OCI-M2 (cell line): Measurements from ENCODE around the gene ADTRP.

Experiments
- DNase-seq: peaks from one replicate; lab custom pipeline; 2025; ENCODE audit not compliant: unreplicated experiment; lab: John Stamatoyannopoulos, UW

ADTRP gene

DNA sequence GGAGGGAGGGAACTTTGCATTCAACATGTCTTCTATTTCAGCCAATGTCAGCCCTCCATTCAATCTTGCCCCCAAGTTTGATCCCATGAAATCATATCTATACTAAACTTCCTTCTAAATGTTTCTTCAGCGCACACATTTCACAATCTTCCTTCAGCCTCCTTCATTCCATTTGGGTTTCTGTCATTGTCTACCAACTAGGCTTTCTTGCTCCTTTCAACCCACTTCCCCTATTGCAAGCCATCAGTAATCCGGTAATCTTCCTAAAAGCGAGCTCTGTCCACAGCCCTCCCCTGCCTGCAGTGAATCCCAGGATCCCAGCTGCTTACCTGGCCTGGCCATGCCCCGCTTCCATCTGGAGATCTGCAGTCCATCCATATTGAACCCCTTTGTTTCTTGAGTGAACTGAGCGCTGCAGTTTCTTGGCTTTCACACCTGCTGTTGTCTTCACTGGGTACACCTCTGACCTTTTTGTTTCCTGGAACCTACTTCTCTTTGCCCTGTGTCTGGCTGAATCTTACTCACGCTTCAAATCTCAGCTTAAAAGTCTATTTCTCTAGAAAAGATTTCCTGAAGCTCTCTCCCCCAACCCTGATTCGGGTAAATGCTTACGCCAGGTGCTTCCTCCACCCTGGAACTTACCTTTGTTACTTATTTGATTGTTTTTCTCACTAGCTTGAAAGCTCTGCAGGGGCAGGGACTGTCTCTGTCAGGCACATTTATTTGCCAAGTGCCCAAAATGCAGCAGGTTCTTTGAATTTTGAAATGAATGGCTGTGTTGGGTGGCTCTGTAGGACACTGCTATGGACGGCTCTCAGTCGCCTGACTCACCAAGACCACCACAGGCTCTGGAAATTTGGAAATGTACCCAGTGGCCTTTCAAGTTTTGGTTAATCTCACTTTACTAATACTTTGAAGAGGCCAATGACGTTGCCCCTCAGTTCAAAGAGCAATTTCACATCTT, 50.3 kb downstream of the ADTRP start:
- DNase-seq = no peak

DNA sequence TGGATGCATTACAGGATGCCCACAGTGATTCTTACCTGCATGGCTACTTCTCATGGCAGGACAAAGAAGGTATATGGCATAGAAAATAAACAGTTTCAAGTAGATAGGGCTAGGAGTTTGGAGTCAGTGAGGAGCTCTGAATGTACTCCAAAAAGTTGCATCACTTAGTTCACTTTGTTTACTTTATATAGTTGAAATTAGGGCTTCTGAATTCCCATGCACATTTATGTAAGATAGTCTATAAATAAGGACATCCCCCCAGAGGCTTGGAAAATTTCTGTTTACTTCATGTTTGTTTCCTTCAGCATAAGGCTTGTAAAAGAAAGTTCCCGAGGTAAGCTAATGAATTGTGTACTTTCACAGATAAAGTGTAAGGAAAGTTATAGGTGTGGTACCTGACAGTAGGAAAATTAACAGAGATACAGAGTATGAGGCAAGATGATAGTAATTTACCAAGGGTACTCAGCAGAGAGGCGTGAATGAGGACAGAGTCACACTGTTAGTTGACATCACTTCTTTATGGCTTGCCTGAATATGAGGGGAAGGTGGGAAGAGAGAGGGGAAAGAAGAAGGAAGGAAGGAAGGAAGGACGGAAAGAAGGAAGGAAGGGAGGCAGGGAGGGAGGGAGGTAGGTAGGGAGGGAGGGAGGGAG, 51.1 kb downstream of the ADTRP start:
- no peak for DNase-seq

DNA sequence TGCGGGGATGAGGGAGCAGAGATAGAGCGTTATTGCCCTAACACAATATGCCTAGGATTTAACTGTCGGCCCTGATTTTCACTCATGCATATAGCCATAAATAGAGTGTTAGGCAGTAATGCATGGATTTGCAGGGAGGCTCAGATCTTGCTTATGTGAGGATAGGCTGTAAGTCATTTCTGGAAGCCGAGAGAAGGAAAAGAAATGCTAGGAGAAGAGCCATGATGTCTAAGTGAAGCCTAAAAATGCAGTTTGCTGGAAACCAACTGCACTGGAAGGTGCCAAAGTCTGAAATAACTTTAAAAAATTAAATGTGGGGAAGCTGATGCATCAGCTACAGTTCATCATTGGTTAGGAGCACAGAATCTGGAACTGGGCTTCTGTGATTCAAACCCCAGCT, 54.3 kb downstream of the ADTRP start:
- no peak for DNase-seq

DNA sequence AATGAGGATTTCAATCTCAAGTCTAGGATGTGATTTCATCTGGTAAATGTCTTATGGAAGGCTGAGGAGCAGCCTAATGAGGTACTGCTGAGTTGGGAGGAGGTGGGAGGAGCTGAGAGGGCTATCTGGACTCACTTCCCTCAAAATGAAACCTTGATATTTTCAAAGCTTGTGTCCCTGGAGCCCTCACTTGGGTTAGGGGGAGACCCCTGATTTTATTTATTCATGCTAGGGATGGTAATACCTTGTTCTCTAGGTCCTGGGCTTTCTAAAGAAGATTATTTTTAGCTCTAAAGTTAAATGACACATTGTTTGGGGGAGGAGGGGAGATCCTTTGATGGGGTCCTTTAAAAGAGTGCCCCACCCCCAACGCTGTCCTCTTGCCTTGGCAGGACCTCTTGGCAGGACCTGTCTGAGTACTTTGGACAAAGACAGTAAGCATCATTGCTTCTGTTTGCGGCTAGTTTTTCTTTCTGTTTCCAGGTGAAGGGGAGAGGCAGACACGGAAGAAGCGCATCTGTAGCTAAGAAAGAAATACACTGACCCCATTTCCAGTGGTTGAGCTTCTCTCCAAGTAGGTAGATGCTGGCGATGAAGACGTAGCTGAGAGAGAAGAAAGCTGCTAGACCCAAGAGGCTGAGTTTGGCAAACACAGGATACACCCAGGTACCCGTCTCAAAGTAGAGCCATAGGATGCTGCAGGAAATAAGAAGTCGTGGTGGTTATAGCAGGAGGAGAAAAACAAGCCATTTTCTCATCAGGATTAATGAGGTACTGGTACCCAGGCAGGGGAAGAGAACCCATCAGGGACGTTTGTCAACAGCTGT, 55.6 kb downstream of the ADTRP start:
- DNase-seq = no peak

DNA sequence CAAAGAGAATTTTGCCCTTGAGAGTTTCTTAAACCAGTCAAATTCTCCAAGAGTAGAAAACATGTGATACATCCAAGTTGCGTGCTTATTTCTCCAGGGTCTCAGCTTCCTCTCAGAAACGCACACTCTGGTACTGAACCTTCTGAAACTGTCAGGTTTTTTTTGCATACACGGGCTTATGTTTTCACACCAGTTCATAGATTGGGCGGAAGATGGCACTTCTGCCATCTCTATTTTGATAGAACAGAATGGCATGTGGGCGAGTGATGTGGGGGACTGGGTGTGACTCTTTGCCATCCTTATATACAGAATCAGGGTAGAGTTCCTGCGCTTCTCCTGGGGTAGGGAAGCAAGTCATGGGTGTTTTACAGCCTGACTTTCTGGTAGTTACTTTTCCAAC, 56.4 kb downstream of the ADTRP start:
- DNase-seq = no peak

DNA sequence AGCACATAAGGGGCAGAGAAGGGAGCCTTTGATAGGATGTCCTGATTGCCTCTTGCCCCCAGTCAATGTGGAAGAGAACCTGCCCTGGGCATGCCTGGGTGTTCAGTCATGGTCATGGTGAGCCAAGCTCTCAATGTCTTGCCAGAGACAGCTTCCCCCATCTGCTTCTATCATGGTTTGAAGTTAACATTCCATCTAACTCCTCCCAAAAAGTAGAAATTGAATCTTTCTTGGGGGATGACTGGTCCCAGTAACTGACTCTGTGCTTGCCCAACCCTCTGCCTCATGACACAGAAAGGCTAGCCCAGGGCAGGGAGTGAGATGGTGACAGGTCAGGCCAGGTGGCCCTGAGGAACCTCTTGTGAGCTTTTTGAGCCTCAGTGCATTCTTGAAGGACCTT, 60.1 kb downstream of the ADTRP start:
- DNase-seq = no peak

DNA sequence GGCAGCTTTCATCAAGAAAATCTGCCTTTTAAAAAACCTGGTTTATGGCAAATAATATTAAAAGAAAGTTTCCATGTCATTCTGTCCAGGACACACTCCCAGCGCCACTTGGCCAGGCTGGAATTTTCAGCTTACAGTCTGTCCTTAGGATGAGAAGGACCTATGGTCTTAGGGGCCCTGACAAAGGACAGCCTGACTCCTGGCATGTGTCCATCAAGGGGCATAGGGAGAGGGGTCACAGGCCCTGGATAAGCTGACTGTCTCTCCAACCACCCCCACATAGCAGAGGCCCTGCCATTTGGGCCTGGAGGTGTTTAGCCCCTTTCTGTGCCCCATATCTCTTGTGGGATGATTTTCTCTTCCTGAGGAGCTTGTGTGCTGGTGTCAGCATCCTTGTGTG, 60.6 kb downstream of the ADTRP start:
- no peak for DNase-seq

DNA sequence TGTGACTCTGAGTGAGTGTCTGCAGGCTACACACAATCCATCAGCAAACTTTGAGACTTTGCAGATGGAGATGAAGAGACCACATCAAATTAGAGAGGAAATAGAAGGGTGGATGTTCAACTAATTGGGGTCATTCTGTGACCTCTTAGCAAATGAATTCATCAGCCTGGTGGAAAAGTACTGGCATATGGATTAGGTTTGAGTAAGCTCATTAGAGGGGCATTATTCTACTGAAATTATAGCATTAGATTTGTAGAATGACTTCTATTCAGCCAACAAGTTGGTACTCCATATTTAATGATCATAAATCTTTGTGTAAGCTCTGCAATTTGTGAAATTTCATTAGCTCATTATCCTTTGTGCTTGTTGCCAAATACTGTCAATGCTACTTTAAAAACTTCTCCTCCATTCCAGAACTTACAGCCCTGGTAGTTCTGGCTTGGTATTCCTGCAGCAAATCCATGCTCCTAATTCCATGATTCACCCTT, 63.8 kb downstream of the ADTRP start:
- DNase-seq = no peak

DNA sequence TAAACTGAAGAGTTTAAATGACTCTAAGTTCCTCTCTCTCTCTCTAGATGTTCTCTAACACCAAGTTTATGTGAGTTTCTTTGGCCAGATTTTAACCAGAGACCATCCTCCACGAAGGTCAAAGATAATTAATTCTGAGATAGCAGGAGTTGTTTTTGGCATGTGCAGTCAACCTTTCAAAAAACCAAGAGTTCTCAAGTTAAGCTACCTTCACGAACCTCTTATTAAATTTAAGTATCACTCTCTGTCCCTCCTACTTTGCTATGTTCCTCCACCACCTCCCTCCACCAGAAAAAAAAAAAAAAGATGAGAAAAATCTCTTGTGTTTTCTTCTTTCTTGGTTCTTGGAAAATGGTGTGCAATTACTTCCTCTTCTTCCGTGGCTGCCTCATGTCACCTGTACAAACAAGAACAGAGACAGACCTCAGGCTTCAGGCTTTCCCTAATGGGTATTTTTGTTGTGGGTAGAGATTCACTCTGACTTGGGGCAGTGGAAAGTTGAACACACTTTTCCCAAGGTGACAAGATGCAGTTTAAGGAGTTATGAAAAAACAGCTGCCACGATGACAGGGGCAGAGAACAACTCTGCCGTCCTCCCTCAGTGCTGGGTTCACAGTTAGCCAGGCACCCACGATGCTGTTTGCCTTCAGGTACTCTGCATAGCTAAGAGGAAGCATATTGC, 64.3 kb downstream of the ADTRP start:
- DNase-seq = no peak

DNA sequence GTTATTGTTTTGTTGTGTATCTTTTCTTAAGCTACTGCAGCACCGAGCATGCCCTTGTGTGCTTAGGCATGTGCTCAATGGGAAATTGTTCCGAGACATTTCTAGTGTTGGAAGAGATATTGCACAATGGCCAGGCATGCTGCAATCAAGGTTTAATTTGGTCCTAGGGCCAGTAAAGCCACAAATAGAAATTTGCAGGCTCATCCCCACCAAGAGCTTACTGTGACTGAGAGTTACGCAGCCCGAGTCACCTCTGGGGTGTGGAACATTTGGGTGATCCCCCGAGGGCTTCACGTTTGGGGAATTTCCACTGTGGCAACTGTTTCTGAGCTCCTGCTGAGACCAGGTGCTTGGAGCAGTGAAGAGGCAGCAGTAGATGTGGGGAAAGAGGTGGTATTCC, 65.8 kb downstream of the ADTRP start:
- no peak for DNase-seq

DNA sequence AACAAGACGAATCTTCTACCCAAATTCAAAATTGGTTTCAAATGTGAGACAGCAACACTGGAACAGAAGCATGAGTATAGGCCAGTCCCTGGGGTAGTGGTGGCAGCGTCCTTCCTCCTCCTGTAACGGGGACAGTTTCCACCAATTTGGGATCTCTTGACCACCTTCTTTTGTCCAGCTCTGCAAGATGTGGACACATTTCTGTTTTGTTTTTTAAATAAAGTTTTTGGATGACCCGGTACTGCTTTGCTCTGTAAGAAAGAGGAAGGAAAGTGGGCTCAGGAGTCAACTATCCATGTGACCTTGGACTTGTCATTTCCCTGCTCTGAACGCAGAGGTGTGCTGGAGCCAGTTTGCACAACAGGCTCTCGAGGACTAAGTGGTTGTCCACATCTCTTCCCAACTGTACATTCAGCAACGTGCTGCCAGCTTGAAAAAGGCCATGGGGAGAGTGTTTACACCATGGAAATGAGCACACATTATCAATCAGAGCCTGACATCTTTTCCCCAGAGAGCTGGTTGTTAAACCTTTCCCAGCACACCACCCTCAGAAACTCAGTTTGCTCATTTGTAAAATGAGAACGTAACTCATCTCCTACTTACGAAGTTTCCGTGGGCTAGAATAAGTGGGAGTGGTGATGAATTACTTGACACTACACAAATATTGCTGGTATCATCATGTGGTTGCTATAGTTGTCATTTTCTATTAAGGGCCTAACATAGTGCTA, 66.5 kb downstream of the ADTRP start:
- no peak for DNase-seq

DNA sequence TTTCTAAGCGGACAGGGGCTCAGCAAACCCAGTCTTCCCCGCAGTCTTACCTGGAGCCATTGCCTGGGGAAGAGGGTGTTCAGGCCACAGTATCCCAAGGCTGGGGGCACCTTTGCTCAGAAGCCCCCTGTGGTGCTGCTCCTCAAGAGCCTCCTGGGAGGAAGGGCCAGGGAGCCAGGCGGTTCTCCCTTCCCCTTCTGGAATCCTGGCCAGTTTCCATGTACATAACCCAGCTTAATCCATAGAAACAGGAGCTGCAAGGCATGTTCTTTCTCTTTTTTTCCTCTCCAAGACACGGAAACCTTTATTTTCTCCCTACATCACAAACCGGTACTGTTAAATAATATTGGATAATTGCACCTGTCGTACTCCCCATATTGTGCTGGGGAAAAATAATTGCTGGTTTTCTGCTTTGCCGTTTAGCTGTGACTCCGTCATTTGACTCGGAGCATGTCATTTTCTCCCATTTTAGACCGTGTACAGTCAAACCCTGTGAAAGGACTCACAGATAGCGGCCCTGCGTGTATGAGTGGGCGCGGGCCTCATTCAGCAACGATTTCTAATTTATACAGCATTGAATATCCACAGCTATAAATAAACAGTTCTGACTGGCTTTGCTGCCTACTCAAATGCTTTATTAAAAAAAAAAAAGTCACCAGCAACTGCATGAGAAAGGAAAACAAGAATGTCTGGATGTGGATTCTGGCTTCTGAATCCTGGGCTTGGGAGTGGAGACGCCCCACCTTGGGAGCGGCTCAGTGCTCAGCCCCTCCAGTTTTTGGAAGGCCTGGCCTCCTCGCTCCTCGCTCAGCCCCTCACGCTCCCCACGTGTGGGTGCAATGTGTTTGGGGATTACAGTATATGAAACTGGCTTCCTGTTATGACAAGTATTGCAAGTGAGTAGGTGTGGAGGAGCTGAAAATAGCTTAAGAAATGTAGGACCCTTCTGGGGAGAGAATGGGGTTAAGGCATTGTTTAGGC, 67.3 kb downstream of the ADTRP start:
- no peak for DNase-seq

DNA sequence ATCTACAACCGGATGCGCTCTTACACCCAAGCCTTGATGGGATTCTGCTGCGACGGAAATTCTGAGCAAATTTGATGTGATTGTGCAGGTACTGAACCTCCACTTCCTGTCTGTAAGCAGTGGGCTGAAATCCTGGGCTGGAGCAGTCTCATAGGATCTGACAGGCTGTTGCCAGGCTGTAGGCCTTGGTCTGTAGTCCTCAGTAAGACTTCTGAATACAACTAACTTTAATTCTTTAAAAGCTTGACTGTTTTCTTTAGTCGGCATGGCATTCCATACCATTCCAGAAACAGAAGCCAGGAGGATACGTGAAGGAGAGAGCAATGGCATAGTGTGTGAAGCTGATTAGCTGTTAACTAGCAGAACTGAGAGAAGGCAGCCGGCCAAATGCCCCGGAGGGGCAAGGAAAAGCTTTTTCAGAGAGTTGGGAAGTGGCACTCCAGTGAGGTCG, 68.3 kb downstream of the ADTRP start:
- DNase-seq = no peak

DNA sequence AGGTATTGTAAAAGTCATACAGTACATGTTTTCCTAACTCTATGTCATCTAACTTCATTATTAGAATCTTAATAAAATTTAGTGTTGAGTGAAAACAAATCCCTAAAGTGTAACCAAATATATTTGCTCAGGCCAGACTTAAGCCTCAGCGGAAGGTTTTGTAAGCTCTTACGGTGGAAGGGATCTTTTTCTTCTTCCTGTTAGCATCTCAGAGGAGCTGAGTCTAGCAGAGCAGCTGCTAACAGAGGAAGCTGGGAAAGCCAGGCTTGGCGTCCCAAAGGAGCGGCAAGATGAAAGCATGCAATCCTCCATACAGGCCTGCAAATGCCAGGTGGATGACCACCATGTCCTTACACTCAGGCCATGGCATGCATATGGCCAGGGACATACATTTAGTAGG, 72.4 kb downstream of the ADTRP start:
- no peak for DNase-seq

DNA sequence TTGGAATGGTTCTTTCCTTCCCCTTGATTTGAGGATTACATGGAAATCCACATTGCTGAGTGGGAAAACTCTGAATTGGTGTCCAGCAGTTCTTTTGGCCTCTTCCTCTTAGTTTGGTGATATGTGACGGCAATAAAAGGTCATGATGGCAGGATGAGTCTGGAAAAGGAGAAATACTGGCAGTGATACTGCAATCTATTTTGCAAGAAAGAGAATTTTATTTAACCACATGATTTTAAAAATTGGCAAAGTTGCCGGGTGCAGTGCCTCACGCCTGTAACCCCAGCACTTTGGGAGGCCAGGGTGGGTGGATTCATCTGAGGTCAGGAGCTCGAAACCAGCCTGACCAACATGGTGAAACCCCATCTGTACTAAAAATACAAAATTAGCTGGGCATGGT, 73.1 kb downstream of the ADTRP start:
- DNase-seq = no peak

DNA sequence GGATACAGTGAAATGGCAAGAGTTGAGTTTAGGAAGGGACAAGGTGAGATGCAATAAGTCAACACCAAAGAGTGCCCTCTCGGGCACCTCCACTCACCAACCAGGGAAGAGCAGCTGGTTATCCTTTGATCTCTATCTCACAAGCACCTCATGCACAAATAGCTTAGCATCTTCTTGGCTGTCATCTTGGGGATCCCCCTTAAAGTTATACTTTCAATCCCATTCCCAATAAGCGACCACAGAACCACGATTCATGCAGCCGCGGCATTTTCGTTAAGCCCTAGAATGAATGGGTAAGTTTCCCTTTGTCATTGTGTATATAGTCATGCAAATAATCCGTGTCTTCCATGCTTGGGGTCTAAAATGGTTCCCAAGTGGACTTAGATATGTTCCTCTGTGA, 73.5 kb downstream of the ADTRP start:
- no peak for DNase-seq

DNA sequence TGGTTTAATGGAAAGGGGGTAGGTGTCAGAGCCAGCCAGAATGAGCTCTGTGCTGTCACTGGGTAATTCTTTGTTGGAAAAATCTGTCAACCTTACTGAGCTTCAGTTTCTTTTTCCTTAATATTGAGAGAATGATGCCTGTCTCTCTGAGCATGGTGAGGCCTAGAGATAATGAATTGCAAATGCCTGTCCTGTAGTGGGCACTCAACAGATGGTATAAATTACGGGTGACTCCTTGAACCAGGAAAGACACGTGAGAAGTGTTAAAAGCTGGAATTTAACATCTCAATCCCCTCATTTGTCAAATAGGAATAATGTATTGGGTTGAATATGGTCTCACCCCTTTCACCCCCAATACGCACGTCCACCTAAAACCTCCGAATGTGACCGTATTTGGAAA, 74.9 kb downstream of the ADTRP start:
- no peak for DNase-seq

DNA sequence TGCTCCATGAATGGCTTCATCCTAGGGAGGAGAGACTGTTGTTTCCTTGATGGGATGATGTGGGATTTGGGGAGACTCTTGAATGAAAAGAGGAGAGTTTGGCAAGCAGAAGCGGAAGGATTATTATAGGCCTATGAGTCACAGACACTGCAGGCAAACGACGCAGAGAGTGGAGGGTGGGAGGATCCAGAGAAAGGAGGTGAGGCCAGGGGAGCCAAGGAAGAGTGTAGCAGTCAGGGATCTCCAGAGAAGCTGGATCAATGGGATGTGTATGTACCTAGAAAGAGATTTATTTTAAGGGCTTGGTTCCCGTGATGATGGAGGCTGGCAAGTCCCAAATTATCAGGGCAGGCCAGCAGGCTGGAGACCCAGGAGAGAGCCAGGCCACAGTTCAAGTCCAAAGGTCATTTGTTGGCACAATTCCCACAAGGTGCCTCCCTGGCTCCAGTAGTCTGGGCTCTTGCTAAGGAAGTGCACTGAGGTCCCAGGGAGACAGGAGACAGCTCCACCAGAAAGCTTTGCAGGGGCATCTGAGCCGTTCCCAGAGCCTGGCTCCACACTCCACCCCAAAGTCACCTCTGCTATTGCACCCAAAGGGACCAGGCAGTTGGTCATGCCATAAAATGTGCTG, 76.0 kb downstream of the ADTRP start:
- no peak for DNase-seq

DNA sequence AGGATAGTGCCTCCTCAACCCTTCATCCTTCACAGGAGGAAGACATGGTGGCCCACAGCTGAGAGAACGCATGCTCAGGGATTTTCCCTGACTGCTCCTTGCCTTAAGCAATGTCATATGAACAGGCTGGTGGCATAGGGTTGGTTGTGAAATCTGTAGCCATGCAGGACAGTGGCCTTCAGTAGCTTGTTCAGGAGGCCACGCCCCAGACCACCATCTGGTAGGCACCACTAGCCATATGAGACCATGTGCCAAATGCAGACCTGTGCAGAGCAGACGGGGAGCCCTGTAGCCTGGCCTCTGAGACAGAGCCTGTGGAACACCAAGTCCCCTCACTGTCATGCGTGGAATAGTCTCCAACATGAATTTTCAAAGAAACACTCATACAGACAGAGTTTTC, 76.5 kb downstream of the ADTRP start:
- no peak for DNase-seq
